Mesenchymal stem cell (in vitro differentiated cells and primary cell): ENCODE results near the gene DNAH14.

ENCODE experiments used
- DNase-seq: peaks from one replicate; pipeline ENCODE4 v3.0.0-alpha.2; 2013
- H2AFZ ChIP-seq: one replicate; pipeline ENCODE4 v1.6.1; 2013; ENCODE audit warnings: low read depth, mild to moderate bottlenecking, control low read depth, inconsistent platforms, low read length, moderate library complexity
- H2AK5ac ChIP-seq: 2 replicates; pipeline ENCODE4 v1.6.1; 2013; ENCODE audit warnings: low read length, moderate library complexity, mild to moderate bottlenecking, inconsistent platforms; ENCODE audit not compliant: severe bottlenecking
- H2BK120ac ChIP-seq: one replicate; pipeline ENCODE4 v1.6.1; 2013; ENCODE audit warnings: low read depth, mild to moderate bottlenecking, inconsistent platforms, low read length, moderate library complexity
- H2BK12ac ChIP-seq, 2 experiments: one replicate each; pipeline ENCODE4 v1.6.1; 2013; ENCODE audit warnings: inconsistent platforms in 2 of 2, low read length in 2 of 2, mild to moderate bottlenecking in 2 of 2, moderate library complexity in 2 of 2, control low read depth in 1 of 2
- H2BK15ac ChIP-seq: one replicate; pipeline ENCODE4 v1.6.1; 2013; ENCODE audit warnings: mild to moderate bottlenecking, low read depth, inconsistent platforms; ENCODE audit not compliant: poor library complexity, severe bottlenecking
- H2BK5ac ChIP-seq: 2 replicates; pipeline ENCODE4 v1.6.1; 2013; ENCODE audit warnings: low read depth, mild to moderate bottlenecking, low read length, control low read depth, inconsistent platforms; ENCODE audit not compliant: poor library complexity, severe bottlenecking
- H3K14ac ChIP-seq, 2 experiments: one replicate each; pipeline ENCODE4 v1.6.1; 2013; ENCODE audit warnings: inconsistent platforms in 2 of 2, low read length in 2 of 2, control low read depth in 1 of 2, mild to moderate bottlenecking in 1 of 2, moderate library complexity in 1 of 2
- H3K18ac ChIP-seq, 2 experiments: one replicate each; pipeline ENCODE4 v1.6.1; 2013; ENCODE audit warnings: inconsistent platforms in 2 of 2, low read length in 2 of 2, control low read depth in 1 of 2, low read depth in 1 of 2, mild to moderate bottlenecking in 1 of 2
- H3K23ac ChIP-seq, 2 experiments: one replicate each; pipeline ENCODE4 v1.6.1; 2013; ENCODE audit warnings: inconsistent platforms in 2 of 2, low read length in 2 of 2, mild to moderate bottlenecking in 2 of 2, moderate library complexity in 2 of 2, control low read depth in 1 of 2
- H3K27ac ChIP-seq: 2 replicates; pipeline ENCODE4 v1.5.1; 2013; ENCODE audit warnings: mild to moderate bottlenecking, moderate library complexity, low read length, control low read depth, inconsistent platforms; ENCODE audit not compliant: poor library complexity, severe bottlenecking
- H3K27me3 ChIP-seq, 2 experiments: 2 replicates each; pipeline versions ENCODE4 v1.6.1 to v1.7.0; 2013; ENCODE audit warnings: low read length in 2 of 2, mild to moderate bottlenecking in 2 of 2, moderate library complexity in 2 of 2, control low read depth in 1 of 2, inconsistent platforms in 1 of 2; ENCODE audit not compliant: control insufficient read depth in 1 of 2, insufficient read depth in 1 of 2
- H3K36me3 ChIP-seq, 2 experiments: 2 replicates each; pipeline versions ENCODE4 v1.6.1 to v1.7.0; 2013; ENCODE audit warnings: low read length in 2 of 2, control low read depth in 1 of 2, inconsistent platforms in 1 of 2, low read depth in 1 of 2, mild to moderate bottlenecking in 1 of 2; ENCODE audit not compliant: insufficient read depth in 2 of 2, control insufficient read depth in 1 of 2
- H3K4ac ChIP-seq, 2 experiments: one replicate each; pipeline ENCODE4 v1.6.1; 2013; ENCODE audit warnings: inconsistent platforms in 2 of 2, low read length in 2 of 2, mild to moderate bottlenecking in 2 of 2, moderate library complexity in 2 of 2, control low read depth in 1 of 2, low read depth in 1 of 2
- H3K4me1 ChIP-seq: 2 replicates; pipeline ENCODE4 v1.6.1; 2013; ENCODE audit warnings: low read depth, low read length, control low read depth; ENCODE audit not compliant: control insufficient read depth, insufficient read depth
- H3K4me2 ChIP-seq: 2 replicates; pipeline ENCODE4 v1.6.1; 2013; ENCODE audit warnings: low read length, mild to moderate bottlenecking, inconsistent platforms; ENCODE audit not compliant: poor library complexity, severe bottlenecking
- H3K4me3 ChIP-seq, 2 experiments: 2 replicates each; pipeline versions ENCODE4 v1.5.1 to v1.7.0; 2013; ENCODE audit warnings: low read length in 2 of 2, mild to moderate bottlenecking in 2 of 2, control low read depth in 1 of 2, low read depth in 1 of 2; ENCODE audit not compliant: insufficient read depth in 1 of 2
- H3K79me1 ChIP-seq: replicated peaks from 2 replicates; pipeline ENCODE4 v1.6.1; 2013; ENCODE audit warnings: mild to moderate bottlenecking, control low read depth, low read length, inconsistent platforms; ENCODE audit not compliant: poor library complexity, severe bottlenecking
- H3K9ac ChIP-seq: 2 replicates; pipeline ENCODE4 v1.7.0; 2013; ENCODE audit warnings: mild to moderate bottlenecking, low read length, moderate library complexity
- H3K9me3 ChIP-seq: 2 replicates; pipeline ENCODE4 v1.7.0; 2013; ENCODE audit warnings: mild to moderate bottlenecking, low read length; ENCODE audit not compliant: control insufficient read depth
- H4K8ac ChIP-seq: one replicate; pipeline ENCODE4 v1.6.1; 2013; ENCODE audit warnings: inconsistent platforms, mild to moderate bottlenecking, low read length, moderate library complexity
- H4K91ac ChIP-seq: one replicate; pipeline ENCODE4 v1.6.1; 2013; ENCODE audit warnings: mild to moderate bottlenecking, low read length, inconsistent platforms
- WGBS: methylation state at CpG from one replicate; pipeline ENCODE4 v1.1.7; 2013; ENCODE audit warnings: mixed read lengths; 5-methylcytosine and 5-hydroxymethylcytosine counted together

Gene DNAH14

DNA sequence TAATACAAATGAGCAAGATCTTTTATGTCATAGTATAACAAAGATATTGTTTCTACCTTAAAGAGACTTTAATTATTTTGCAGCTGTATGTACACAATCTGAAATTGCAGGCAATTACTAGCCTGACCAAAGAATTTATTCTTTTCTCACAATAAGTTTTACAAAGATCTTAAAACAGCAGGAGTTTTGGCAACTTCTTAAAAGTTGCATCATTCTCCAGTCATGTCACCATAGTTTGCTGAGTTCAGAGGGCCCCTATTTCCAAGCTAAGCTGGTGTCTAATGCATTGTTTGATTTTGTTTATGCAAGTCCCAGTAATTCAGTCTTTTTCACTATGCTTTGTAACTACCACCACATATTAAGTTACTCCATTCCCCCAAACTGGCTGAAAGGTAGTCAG lies 114.8 kb downstream of the DNAH14 start:
- no peak overlapping the region for H2BK15ac ChIP-seq
- DNase-seq = peak; percentile 19
- no peak overlapping the region for H2BK12ac ChIP-seq
- H4K91ac ChIP-seq = no peak overlapping the region
- no peak overlapping the region for H3K18ac ChIP-seq
- H3K4me3 ChIP-seq = no peak overlapping the region
- no peaks in the 10 kb centered on the region for H3K4me1 ChIP-seq
- H3K9me3 ChIP-seq = no peaks in the 10 kb centered on the region
- no peak overlapping the region for H2AK5ac ChIP-seq
- H2AFZ ChIP-seq = no peak overlapping the region
- H3K79me1 ChIP-seq = no peaks in the 10 kb centered on the region
- H3K4ac ChIP-seq = no peak overlapping the region
- H3K14ac ChIP-seq = no peak overlapping the region
- H3K4me2 ChIP-seq = no peak overlapping the region
- no peak overlapping the region for H2BK5ac ChIP-seq
- H3K36me3 ChIP-seq = no peaks in the 10 kb centered on the region
- no peak overlapping the region for H3K27ac ChIP-seq
- no peak overlapping the region for H3K9ac ChIP-seq
- no peak overlapping the region for H4K8ac ChIP-seq
- no peak overlapping the region for H3K23ac ChIP-seq
- no peaks in the 10 kb centered on the region for H3K27me3 ChIP-seq
- H2BK120ac ChIP-seq = no peak overlapping the region

DNA sequence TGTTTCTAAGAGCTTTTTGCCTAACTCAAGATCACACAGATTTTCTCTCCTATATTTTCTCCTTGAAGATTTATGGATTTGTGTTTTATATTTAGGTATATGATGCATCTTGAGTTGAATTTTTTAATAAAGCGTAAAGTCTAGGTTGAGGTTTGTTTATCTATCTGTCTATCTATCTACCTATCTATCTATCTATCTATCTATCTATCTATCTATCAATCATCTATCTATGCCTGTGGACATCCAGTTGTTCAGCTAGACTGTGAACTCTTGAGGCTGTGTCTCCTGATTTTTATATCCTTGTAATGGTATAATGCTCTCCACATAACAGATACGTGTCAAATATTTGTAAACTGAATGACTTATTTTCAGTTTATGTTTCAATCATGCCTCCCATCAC lies 120.1 kb downstream of the DNAH14 start:
- Histone ChIP-seq H2BK12ac (no peak overlapping the region), H4K8ac (no peak overlapping the region), H3K79me1 (no peaks in the 10 kb centered on the region), H3K4me3 (no peak overlapping the region), H4K91ac (no peak overlapping the region), H3K4me1 (no peaks in the 10 kb centered on the region), H2AFZ (no peak overlapping the region), H2BK120ac (no peak overlapping the region), H3K18ac (no peak overlapping the region), H3K36me3 (no peaks in the 10 kb centered on the region), H3K14ac (no peak overlapping the region), H3K9me3 (no peaks in the 10 kb centered on the region), H3K4ac (no peak overlapping the region), H3K4me2 (no peak overlapping the region), H3K27me3 (no peaks in the 10 kb centered on the region), H2BK15ac (no peak overlapping the region), H3K27ac (no peak overlapping the region), H3K9ac (no peak overlapping the region), H2BK5ac (no peak overlapping the region), H3K23ac (no peak overlapping the region), H2AK5ac (no peak overlapping the region)
- WGBS = no CpG with 5 or more reads among the region's 2 CpGs
- no peak for DNase-seq

DNA sequence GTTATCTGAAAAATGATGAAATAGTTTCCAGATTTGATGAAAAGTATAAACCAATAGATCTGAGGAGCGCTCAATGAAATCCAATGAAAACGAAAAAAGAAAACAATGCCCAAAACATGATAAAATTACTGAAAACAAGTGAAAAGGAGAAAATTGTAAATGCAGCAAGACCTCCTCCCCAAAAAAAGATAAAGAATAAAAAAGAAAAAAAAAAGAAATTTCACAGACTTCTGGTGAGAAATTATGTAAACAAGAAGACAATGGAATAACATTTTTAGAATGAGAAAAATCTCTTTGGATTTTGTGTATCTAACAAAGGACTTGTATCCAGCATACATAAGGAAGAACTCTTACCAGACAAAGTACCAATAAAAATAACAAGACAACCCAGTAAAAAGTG lies 134.2 kb downstream of the DNAH14 start:
- Histone ChIP-seq H2BK15ac (no peak overlapping the region), H3K23ac (no peak overlapping the region), H4K8ac (no peak overlapping the region), H2AK5ac (no peak overlapping the region), H4K91ac (no peak overlapping the region), H3K27me3 (no peaks in the 10 kb centered on the region), H2BK12ac (no peak overlapping the region), H3K4me3 (no peak overlapping the region), H3K36me3 (peaks cover 0 to 5% of the 10 kb centered on the region in 2 experiments), H3K4me1 (no peaks in the 10 kb centered on the region), H3K4me2 (no peak overlapping the region), H3K9ac (no peak overlapping the region), H2BK120ac (no peak overlapping the region), H3K27ac (no peak overlapping the region), H3K14ac (no peak overlapping the region), H3K9me3 (peaks cover 47% of the 10 kb centered on the region), H2AFZ (no peak overlapping the region), H3K18ac (no peak overlapping the region), H3K4ac (no peak overlapping the region), H2BK5ac (no peak overlapping the region), H3K79me1 (no peaks in the 10 kb centered on the region)
- no CpG with 5 or more reads among the region's 2 CpGs for WGBS
- DNase-seq = no peak

DNA sequence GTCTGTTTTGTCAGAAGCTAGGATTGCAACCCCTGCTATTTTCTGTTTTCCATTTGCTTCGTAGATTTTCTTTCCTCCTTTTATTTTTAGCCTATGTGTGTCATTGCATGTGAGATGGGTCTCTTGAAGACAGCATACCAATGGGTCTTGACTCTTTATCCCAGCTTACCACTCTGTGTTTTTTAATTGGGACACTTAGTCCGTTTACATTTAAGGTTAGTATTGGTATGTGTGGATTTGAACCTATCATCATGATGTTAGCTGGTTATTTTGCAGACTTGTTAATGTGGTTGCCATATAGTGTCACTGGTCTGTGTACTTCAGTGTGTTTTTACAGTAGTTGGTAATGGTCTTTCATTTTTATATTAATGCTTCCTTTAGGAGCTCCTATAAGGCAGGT lies 141.5 kb downstream of the DNAH14 start:
- H2AFZ ChIP-seq = no peak overlapping the region
- no peaks in the 10 kb centered on the region for H3K27me3 ChIP-seq
- H2BK5ac ChIP-seq = no peak overlapping the region
- no peak overlapping the region for H3K4ac ChIP-seq
- no peak overlapping the region for H3K23ac ChIP-seq
- peaks cover 37% of the 10 kb centered on the region for H3K9me3 ChIP-seq
- 0% methylated on average over 1 of the region's 2 CpGs for WGBS
- H3K79me1 ChIP-seq = peaks cover 3% of the 10 kb centered on the region
- no peaks in the 10 kb centered on the region for H3K4me1 ChIP-seq
- H3K14ac ChIP-seq = no peak overlapping the region
- no peak for DNase-seq
- no peak overlapping the region for H3K9ac ChIP-seq
- no peak overlapping the region for H3K4me2 ChIP-seq
- no peak overlapping the region for H4K91ac ChIP-seq
- no peak overlapping the region for H3K27ac ChIP-seq
- H2BK120ac ChIP-seq = no peak overlapping the region
- H2BK15ac ChIP-seq = no peak overlapping the region
- H3K36me3 ChIP-seq = peaks cover 3 to 16% of the 10 kb centered on the region in 2 experiments
- no peak overlapping the region for H3K18ac ChIP-seq
- H4K8ac ChIP-seq = no peak overlapping the region
- H2AK5ac ChIP-seq = no peak overlapping the region
- no peak overlapping the region for H3K4me3 ChIP-seq
- H2BK12ac ChIP-seq = no peak overlapping the region
